Neural crest cell (in vitro differentiated cells): Measurements from ENCODE around the gene CWC27. TPM values are rescaled to one million over a fixed set of nuclear protein-coding genes. Genes with fewer than 3 reads are reported as not detected.
A peak's percentile ranks its signal among the peaks of the same experiment; 100 is the strongest.

Source experiments
- DNase-seq: peaks from one replicate; pipeline ENCODE4 v3.0.0; 2021; ENCODE audit warnings: low read depth, mixed read lengths, low spot score
- H3K27ac Mint-ChIP-seq: one replicate; pipeline ENCODE4 v1.8.0; 2021; ENCODE audit warnings: mild to moderate bottlenecking, mixed read lengths; ENCODE audit not compliant: unreplicated experiment
- H3K27me3 Mint-ChIP-seq: 2 replicates; pipeline ENCODE4 v1.8.0; 2021; ENCODE audit warnings: low read depth, mild to moderate bottlenecking, mixed read lengths
- H3K36me3 Mint-ChIP-seq: 2 replicates; pipeline ENCODE4 v1.8.0; 2021; ENCODE audit warnings: low read depth, mild to moderate bottlenecking, mixed read lengths
- H3K4me1 Mint-ChIP-seq: 2 replicates; pipeline ENCODE4 v1.8.0; 2021; ENCODE audit warnings: mixed read lengths
- H3K4me3 Mint-ChIP-seq: one replicate; pipeline ENCODE4 v1.8.0; 2021; ENCODE audit warnings: mild to moderate bottlenecking, mixed read lengths
- H3K9me3 Mint-ChIP-seq: 2 replicates; pipeline ENCODE4 v1.8.0; 2021; ENCODE audit warnings: mixed read lengths
- CTCF ChIP-seq: fragments of 200-600 bp; sonication (generic); conservative IDR thresholded peaks from 2 replicates; pipeline ENCODE4 v1.5.0; 2021; ENCODE audit warnings: antibody characterized with exemption, mild to moderate bottlenecking
- total RNA-seq: library from RNA; stranded (reverse); gene quantifications from 2 replicates; pipeline ENCODE4 v1.2.1, GENCODE V29; 2021

Gene CWC27
- total RNA-seq, 1 donor from 2014 or later, result 29.4 TPM

GRCh38 chr5:64744914-64745313, 23.8 kb upstream of the CWC27 start:
- Mint-ChIP-seq H3K36me3 (peaks cover 5% of the 10 kb centered on the region), H3K27ac (peak overlapping the region; percentile 75), H3K4me3 (no peak overlapping the region), H3K27me3 (no peaks in the 10 kb centered on the region), H3K9me3 (no peaks in the 10 kb centered on the region), H3K4me1 (no peaks in the 10 kb centered on the region)
- no peak for TF ChIP-seq CTCF
- DNase-seq, result no peak

GRCh38 chr5:64746446-64746845, 22.3 kb upstream of the CWC27 start:
- no peak overlapping the region for H3K4me3 Mint-ChIP-seq
- no peak overlapping the region for H3K27ac Mint-ChIP-seq
- peaks cover 5% of the 10 kb centered on the region for H3K36me3 Mint-ChIP-seq
- no peaks in the 10 kb centered on the region for H3K4me1 Mint-ChIP-seq
- H3K9me3 Mint-ChIP-seq, result no peaks in the 10 kb centered on the region
- no peak for DNase-seq
- no peak for TF ChIP-seq CTCF
- H3K27me3 Mint-ChIP-seq, result no peaks in the 10 kb centered on the region

- Mint-ChIP-seq H3K27ac (no peak overlapping the region), H3K4me3 (no peak overlapping the region), H3K36me3 (peaks cover 2% of the 10 kb centered on the region), H3K9me3 (no peaks in the 10 kb centered on the region), H3K27me3 (no peaks in the 10 kb centered on the region), H3K4me1 (no peaks in the 10 kb centered on the region)
- no peak for DNase-seq
- TF ChIP-seq CTCF, result no peak
Measured at GRCh38 chr5:64749385-64749784, 19.3 kb upstream of the CWC27 start.

- TF ChIP-seq CTCF, result no peak
- H3K4me1 Mint-ChIP-seq, result peaks cover 10% of the 10 kb centered on the region
- no peak overlapping the region for H3K4me3 Mint-ChIP-seq
- peaks cover 4% of the 10 kb centered on the region for H3K36me3 Mint-ChIP-seq
- H3K27me3 Mint-ChIP-seq, result no peaks in the 10 kb centered on the region
- no peak for DNase-seq
- no peaks in the 10 kb centered on the region for H3K9me3 Mint-ChIP-seq
- H3K27ac Mint-ChIP-seq, result no peak overlapping the region
Measured at GRCh38 chr5:64754066-64754465, 14.7 kb upstream of the CWC27 start.

GRCh38 chr5:64758901-64759300, 9.8 kb upstream of the CWC27 start:
- H3K9me3 Mint-ChIP-seq, result no peaks in the 10 kb centered on the region
- peak overlapping the region; percentile 2 for H3K4me3 Mint-ChIP-seq
- H3K4me1 Mint-ChIP-seq, result peaks cover 32% of the 10 kb centered on the region
- H3K27ac Mint-ChIP-seq, result no peak overlapping the region
- TF ChIP-seq CTCF, result no peak
- no peak for DNase-seq
- H3K36me3 Mint-ChIP-seq, result peaks cover 2% of the 10 kb centered on the region
- no peaks in the 10 kb centered on the region for H3K27me3 Mint-ChIP-seq
